Suprapubic skin (tissue), 3 donors: ENCODE data around the gene SCN1A.

Experiments used
- POLR2AphosphoS5 ChIP-seq, 3 donors: sonication (generic); formaldehyde crosslinking; IDR thresholded peaks; one replicate each; pipeline ENCODE4 v1.6.1; 2017; ENCODE audit warnings: antibody characterized with exemption in 3 of 3
- TF ChIP-seq, protein P1 (sequence below), 2 donors: fragments of 200-600 bp in 1 of 2; fragments of 450-650 bp in 1 of 2; sonication (generic) in 1 of 2; IDR thresholded peaks; one replicate each; pipeline ENCODE4 v1.5.1; 2016 to 2019; ENCODE audit warnings: antibody characterized with exemption in 2 of 2, mild to moderate bottlenecking in 1 of 2, moderate library complexity in 1 of 2

DNA sequence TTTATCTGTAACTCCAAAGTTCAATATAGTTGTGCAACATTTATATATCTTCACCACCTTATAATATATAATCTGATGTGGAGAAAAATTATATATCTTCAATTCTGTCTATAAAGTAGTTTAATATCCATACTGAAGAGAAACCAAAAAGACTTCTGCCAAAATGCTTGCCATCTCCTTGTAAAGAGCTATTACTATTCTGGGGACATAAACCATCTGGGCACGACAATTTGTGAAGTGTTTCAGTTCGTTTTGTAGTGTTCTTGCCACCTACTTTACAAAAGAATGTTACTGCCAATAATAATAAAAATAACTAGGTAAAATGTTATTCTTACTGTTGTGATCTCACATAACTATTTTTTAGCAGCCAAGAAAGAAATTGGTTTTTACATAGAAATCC lies 45.1 kb downstream of the SCN1A start:
- TF ChIP-seq POLR2AphosphoS5 (IDR thresholded peaks at IDR 0.05), result no peak
- TF ChIP-seq, protein P1, sequence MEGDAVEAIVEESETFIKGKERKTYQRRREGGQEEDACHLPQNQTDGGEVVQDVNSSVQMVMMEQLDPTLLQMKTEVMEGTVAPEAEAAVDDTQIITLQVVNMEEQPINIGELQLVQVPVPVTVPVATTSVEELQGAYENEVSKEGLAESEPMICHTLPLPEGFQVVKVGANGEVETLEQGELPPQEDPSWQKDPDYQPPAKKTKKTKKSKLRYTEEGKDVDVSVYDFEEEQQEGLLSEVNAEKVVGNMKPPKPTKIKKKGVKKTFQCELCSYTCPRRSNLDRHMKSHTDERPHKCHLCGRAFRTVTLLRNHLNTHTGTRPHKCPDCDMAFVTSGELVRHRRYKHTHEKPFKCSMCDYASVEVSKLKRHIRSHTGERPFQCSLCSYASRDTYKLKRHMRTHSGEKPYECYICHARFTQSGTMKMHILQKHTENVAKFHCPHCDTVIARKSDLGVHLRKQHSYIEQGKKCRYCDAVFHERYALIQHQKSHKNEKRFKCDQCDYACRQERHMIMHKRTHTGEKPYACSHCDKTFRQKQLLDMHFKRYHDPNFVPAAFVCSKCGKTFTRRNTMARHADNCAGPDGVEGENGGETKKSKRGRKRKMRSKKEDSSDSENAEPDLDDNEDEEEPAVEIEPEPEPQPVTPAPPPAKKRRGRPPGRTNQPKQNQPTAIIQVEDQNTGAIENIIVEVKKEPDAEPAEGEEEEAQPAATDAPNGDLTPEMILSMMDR (IDR thresholded peaks at IDR 0.05), result no peak
